Endothelial cell of umbilical vein (primary cell): Measurements from ENCODE around the gene TPMT. TPM values are rescaled to one million over a fixed set of nuclear protein-coding genes. Genes with fewer than 3 reads are reported as not detected.

Source experiments
- polyA plus RNA-seq, 4 experiments: library from polyadenylated mRNA; depleted of rRNA in 3 of 4; stranded (reverse) in 3 of 4; unstranded in 1 of 4; fragments of >200 nt; gene quantifications; 2 replicates each; pipeline versions ENCODE4 v1.2.1 to v1.2.3, GENCODE V29; 2011 to 2012; ENCODE audit warnings: missing spikeins in 1 of 4
- total RNA-seq: library from RNA; stranded (reverse); gene quantifications from 2 replicates; pipeline ENCODE4 v1.2.3, GENCODE V29; 2021

Gene TPMT
- total and polyA plus RNA-seq, 2 donors (not counting 3 experiments of a cell fraction or from before 2014, with no cell fraction given): 6.5 to 11.1 TPM

Other genes starting within 250 kb of the TPMT start
- 55.5 and 65.8 TPM in 2 replicates for gene KIF13A, start 167.4 kb downstream of the TPMT start, total RNA-seq
- gene KIF13A, start 167.4 kb downstream of the TPMT start, polyA plus RNA-seq: 24.8 and 24.9 TPM in 2 replicates
- gene NHLRC1, start 32.4 kb downstream of the TPMT start, total RNA-seq: 2.2 and 2.3 TPM in 2 replicates
- gene NHLRC1, start 32.4 kb downstream of the TPMT start, polyA plus RNA-seq: 1.7 and 2.1 TPM in 2 replicates
- gene KDM1B, start 345 bp upstream of the TPMT start, total RNA-seq: 9.6 and 10.8 TPM in 2 replicates
- gene KDM1B, start 345 bp upstream of the TPMT start, polyA plus RNA-seq: 2.5 and 3.0 TPM in 2 replicates
- gene DEK, start 109.5 kb upstream of the TPMT start, total RNA-seq: 118 and 120 TPM in 2 replicates
- 14.5 and 19.0 TPM in 2 replicates for gene DEK, start 109.5 kb upstream of the TPMT start, polyA plus RNA-seq
- 78.3 and 97.3 TPM in 2 replicates for gene RNF144B, start 232.3 kb upstream of the TPMT start, total RNA-seq
- 14.3 and 18.1 TPM in 2 replicates for gene RNF144B, start 232.3 kb upstream of the TPMT start, polyA plus RNA-seq